Endometrium (tissue), 2 donors: ENCODE data around the gene SPANXN3.
"Not testable (repeated sequence)": the region's sequence is repeated elsewhere in the genome, so short reads cannot be mapped to it uniquely, and the experiment has no call there.

Experiments used
- FAIRE-seq: peaks from 2 replicates; lab custom pipeline; 2012; peaks lifted over from hg19 to GRCh38; lab: Jason Lieb, UNC
- donor health status: control.
- donor health status: control.

The SPANXN3 gene

DNA sequence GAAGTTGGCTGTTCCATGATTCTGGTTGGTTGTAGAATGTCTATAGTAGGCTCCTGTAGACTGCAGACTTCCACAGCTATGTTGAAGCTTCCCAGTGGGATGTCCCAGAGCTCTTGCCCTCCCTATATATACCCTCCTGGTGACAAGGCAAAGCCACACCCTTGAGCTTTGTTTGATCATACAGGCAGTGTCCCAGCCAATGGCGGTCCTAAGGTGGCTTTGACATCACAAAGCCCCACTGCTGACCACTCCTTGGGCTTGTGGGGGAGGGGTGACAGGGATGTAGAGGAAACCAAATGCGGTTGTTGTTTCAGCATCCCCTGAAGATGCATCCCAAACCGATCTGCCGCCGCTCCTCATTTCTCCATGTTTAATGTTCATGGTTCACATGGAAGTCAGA is at the start of gene SPANXN3:
SPANXN3 (minus strand) TSS at position 101 of the 400 bp plus-strand sequence; CDS start at position 17, 84 bp downstream.
- FAIRE-seq: not testable (repeated sequence)

GRCh38 chrX:143536176-143536575 is 18.9 kb upstream of the SPANXN3 start:
- FAIRE-seq: no peak

- not testable (repeated sequence) for FAIRE-seq
Observed at GRCh38 chrX:143502196-143502595, 15.1 kb downstream of the SPANXN3 start.

- no peak for FAIRE-seq
Observed at GRCh38 chrX:143500751-143501150, 16.5 kb downstream of the SPANXN3 start.

- FAIRE-seq: no peak
Observed at GRCh38 chrX:143486105-143486504, 31.2 kb downstream of the SPANXN3 start.

DNA sequence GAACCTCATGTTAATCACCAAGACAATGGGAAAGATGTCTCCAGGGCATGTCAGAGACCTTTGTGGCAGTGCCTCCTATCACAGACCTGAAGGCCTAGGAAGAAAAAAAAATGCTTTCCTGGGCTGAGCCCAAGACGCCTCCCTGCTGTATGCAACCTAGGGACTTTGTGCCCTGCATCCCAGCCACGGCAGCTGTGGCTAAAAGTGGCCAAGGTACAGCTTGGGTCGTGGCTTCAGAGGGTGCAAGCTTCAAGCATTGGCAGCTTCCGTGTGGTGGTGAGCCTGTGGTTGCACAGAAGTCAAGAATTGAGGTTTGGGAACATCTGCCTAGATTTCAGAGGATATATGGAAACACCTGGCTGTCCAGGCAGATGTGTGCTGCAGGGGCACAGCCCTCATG is 40.5 kb downstream of the SPANXN3 start:
- FAIRE-seq: no peak

- FAIRE-seq: no peak
Observed at GRCh38 chrX:143472347-143472938, 44.8 kb downstream of the SPANXN3 start.

- no peak for FAIRE-seq
Observed at GRCh38 chrX:143466130-143466529, 51.1 kb downstream of the SPANXN3 start.

DNA sequence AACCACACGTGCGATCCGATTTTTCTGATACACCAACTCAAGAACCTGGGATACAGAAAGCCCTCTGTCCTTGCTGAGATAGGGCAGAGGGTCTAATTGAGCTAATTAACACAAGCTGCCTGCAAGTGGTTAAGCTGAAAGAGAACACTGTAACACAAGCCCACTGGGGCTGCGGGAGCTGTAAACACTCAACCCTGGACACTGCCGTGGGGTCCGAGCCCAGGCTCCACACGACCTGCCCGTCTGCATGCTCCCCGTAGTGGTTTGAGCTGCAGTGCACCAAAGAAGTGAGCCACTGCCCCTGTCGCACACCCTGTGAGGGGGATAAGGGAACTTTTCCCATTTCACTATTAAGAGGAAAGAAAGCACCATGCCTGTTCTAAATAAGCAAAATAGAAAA is 54.6 kb downstream of the SPANXN3 start:
- no peak for FAIRE-seq

- FAIRE-seq: no peak
Observed at GRCh38 chrX:143461606-143462005, 55.7 kb downstream of the SPANXN3 start.
